ENCODE data around the gene C7orf57. TPM values are rescaled to one million over a fixed set of nuclear protein-coding genes. Genes with fewer than 3 reads are reported as not detected.

The C7orf57 gene
- total and polyA plus RNA-seq, 10 of the 15 experiments (the other 5 are each of a cell fraction or from before 2014, with no cell fraction given), result 0.04 to 0.21 (median 0.10) TPM; not detected in 5

DNA sequence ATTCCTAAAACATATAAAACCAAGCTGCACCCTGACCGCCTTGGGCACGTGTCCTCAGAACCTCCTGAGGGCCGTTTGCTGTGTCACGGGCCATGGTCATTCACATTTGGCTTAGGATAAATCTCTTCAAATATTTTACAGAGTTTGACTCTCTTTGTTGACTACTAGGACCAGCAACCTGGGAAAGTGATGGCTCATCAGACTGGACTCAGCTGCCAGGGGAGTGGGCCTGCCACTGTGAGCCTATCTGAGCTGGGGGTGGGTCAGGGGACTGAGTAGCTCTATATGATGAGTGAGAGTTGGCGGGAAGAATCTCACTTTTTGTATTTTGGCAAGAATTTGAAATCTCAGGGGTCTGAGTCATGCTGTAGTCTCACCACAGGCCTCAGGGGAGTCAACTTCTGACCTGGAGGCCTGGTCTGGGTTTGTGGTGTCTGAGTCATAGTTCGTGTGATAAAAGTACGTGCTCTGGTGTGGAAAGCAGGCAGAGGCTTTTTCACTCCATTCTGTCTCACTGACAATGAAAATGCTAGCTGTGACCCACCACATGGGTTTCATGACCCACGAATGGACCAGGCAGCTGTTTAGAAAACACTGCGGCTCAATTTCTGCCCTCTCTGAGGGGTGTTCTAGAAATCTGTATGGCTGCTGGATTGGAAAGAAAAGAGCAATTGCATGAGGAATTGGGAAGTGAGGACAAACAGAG lies 49.5 kb downstream of the C7orf57 start (continued):
- TF ChIP-seq HDAC2 (IDR thresholded peaks at IDR 0.05), result no peak
- peak; percentile 79; the same call in 1 of the 2 replicates for TF ChIP-seq TARDBP (IDR thresholded peaks at IDR 0.05; ENCODE audit: borderline replicate concordance)
- TF ChIP-seq, protein P1, sequence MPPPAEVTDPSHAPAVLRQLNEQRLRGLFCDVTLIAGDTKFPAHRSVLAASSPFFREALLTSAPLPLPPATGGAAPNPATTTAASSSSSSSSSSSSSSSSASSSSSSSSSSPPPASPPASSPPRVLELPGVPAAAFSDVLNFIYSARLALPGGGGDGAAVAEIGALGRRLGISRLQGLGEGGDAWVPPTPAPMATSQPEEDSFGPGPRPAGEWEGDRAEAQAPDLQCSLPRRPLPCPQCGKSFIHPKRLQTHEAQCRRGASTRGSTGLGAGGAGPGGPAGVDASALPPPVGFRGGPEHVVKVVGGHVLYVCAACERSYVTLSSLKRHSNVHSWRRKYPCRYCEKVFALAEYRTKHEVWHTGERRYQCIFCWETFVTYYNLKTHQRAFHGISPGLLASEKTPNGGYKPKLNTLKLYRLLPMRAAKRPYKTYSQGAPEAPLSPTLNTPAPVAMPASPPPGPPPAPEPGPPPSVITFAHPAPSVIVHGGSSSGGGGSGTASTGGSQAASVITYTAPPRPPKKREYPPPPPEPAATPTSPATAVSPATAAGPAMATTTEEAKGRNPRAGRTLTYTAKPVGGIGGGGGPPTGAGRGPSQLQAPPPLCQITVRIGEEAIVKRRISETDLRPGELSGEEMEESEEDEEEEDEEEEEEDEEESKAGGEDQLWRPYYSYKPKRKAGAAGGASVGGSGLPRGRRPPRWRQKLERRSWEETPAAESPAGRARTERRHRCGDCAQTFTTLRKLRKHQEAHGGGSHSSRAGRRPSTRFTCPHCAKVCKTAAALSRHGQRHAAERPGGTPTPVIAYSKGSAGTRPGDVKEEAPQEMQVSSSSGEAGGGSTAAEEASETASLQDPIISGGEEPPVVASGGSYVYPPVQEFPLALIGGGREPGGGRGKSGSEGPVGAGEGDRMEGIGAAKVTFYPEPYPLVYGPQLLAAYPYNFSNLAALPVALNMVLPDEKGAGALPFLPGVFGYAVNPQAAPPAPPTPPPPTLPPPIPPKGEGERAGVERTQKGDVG (CRISPR knock-in tag; IDR thresholded peaks at IDR 0.05), result no peak
- no peak for TF ChIP-seq CHD4 (IDR thresholded peaks at IDR 0.05)
- TF ChIP-seq MEF2A (IDR thresholded peaks at IDR 0.05; ENCODE audit: insufficient read depth, low read depth, low read length), result peak; percentile 63
- TF ChIP-seq ZBED1 (IDR thresholded peaks at IDR 0.05; ENCODE audit: borderline replicate concordance), result peak; percentile 95
- TF ChIP-seq, protein P2, sequence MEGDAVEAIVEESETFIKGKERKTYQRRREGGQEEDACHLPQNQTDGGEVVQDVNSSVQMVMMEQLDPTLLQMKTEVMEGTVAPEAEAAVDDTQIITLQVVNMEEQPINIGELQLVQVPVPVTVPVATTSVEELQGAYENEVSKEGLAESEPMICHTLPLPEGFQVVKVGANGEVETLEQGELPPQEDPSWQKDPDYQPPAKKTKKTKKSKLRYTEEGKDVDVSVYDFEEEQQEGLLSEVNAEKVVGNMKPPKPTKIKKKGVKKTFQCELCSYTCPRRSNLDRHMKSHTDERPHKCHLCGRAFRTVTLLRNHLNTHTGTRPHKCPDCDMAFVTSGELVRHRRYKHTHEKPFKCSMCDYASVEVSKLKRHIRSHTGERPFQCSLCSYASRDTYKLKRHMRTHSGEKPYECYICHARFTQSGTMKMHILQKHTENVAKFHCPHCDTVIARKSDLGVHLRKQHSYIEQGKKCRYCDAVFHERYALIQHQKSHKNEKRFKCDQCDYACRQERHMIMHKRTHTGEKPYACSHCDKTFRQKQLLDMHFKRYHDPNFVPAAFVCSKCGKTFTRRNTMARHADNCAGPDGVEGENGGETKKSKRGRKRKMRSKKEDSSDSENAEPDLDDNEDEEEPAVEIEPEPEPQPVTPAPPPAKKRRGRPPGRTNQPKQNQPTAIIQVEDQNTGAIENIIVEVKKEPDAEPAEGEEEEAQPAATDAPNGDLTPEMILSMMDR (IDR thresholded peaks at IDR 0.05 in 2 of 3, conservative IDR thresholded peaks at IDR 0.05 in 1 of 3; ENCODE audit: control insufficient read depth in 2 of 3, extremely low read depth in 1 of 3, insufficient read depth in 1 of 3, low read depth in 3 of 3, low read length in 3 of 3), result no peak
- TF ChIP-seq DPF2 (IDR thresholded peaks at IDR 0.05), result peak; percentile 98
- no peak for TF ChIP-seq ASH2L (IDR thresholded peaks at IDR 0.05; ENCODE audit: borderline replicate concordance, low read depth)
- no peak for TF ChIP-seq YBX1 (IDR thresholded peaks at IDR 0.05)
- peak; percentile 83; the same call in 1 of the 2 replicates for TF ChIP-seq TCF3 (IDR thresholded peaks at IDR 0.05; ENCODE audit: borderline replicate concordance, insufficient read depth, low read depth, low read length)
- peak; percentile 8 for TF ChIP-seq FOS (IDR thresholded peaks at IDR 0.05; ENCODE audit: borderline replicate concordance, extremely low read depth, insufficient read length)
- TF ChIP-seq, protein P3, sequence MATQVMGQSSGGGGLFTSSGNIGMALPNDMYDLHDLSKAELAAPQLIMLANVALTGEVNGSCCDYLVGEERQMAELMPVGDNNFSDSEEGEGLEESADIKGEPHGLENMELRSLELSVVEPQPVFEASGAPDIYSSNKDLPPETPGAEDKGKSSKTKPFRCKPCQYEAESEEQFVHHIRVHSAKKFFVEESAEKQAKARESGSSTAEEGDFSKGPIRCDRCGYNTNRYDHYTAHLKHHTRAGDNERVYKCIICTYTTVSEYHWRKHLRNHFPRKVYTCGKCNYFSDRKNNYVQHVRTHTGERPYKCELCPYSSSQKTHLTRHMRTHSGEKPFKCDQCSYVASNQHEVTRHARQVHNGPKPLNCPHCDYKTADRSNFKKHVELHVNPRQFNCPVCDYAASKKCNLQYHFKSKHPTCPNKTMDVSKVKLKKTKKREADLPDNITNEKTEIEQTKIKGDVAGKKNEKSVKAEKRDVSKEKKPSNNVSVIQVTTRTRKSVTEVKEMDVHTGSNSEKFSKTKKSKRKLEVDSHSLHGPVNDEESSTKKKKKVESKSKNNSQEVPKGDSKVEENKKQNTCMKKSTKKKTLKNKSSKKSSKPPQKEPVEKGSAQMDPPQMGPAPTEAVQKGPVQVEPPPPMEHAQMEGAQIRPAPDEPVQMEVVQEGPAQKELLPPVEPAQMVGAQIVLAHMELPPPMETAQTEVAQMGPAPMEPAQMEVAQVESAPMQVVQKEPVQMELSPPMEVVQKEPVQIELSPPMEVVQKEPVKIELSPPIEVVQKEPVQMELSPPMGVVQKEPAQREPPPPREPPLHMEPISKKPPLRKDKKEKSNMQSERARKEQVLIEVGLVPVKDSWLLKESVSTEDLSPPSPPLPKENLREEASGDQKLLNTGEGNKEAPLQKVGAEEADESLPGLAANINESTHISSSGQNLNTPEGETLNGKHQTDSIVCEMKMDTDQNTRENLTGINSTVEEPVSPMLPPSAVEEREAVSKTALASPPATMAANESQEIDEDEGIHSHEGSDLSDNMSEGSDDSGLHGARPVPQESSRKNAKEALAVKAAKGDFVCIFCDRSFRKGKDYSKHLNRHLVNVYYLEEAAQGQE (IDR thresholded peaks at IDR 0.05; ENCODE audit: low read depth, low read length), result no peak
- TF ChIP-seq, protein P4, sequence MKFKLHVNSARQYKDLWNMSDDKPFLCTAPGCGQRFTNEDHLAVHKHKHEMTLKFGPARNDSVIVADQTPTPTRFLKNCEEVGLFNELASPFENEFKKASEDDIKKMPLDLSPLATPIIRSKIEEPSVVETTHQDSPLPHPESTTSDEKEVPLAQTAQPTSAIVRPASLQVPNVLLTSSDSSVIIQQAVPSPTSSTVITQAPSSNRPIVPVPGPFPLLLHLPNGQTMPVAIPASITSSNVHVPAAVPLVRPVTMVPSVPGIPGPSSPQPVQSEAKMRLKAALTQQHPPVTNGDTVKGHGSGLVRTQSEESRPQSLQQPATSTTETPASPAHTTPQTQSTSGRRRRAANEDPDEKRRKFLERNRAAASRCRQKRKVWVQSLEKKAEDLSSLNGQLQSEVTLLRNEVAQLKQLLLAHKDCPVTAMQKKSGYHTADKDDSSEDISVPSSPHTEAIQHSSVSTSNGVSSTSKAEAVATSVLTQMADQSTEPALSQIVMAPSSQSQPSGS (IDR thresholded peaks at IDR 0.05; ENCODE audit: low read length), result peak; percentile 96
- TF ChIP-seq, protein P5, sequence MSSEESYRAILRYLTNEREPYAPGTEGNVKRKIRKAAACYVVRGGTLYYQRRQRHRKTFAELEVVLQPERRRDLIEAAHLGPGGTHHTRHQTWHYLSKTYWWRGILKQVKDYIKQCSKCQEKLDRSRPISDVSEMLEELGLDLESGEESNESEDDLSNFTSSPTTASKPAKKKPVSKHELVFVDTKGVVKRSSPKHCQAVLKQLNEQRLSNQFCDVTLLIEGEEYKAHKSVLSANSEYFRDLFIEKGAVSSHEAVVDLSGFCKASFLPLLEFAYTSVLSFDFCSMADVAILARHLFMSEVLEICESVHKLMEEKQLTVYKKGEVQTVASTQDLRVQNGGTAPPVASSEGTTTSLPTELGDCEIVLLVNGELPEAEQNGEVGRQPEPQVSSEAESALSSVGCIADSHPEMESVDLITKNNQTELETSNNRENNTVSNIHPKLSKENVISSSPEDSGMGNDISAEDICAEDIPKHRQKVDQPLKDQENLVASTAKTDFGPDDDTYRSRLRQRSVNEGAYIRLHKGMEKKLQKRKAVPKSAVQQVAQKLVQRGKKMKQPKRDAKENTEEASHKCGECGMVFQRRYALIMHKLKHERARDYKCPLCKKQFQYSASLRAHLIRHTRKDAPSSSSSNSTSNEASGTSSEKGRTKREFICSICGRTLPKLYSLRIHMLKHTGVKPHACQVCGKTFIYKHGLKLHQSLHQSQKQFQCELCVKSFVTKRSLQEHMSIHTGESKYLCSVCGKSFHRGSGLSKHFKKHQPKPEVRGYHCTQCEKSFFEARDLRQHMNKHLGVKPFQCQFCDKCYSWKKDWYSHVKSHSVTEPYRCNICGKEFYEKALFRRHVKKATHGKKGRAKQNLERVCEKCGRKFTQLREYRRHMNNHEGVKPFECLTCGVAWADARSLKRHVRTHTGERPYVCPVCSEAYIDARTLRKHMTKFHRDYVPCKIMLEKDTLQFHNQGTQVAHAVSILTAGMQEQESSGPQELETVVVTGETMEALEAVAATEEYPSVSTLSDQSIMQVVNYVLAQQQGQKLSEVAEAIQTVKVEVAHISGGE (CRISPR knock-in tag; IDR thresholded peaks at IDR 0.05), result no peak
- TF ChIP-seq POLR2AphosphoS2 (IDR thresholded peaks at IDR 0.05; ENCODE audit: low read depth, low read length), result no peak
